HL-60/S4 treated with phorbol 12-myristate 13-acetate at 8.2 ng/mL for 4 days and 3 days (cell line): ENCODE results near the gene DLL3.
"Not testable (repeated sequence)": the region's sequence is repeated elsewhere in the genome, so short reads cannot be mapped to it uniquely, and the experiment has no call there.

Source experiments
- in situ Hi-C: fragments of 300-500 bp; cut with MboI; formaldehyde crosslinking; loops from 2 replicates; pipeline ENCODE4 v1.15.0; 2022; ENCODE audit warnings: low sequenced_read_pairs

Gene DLL3, protein sequence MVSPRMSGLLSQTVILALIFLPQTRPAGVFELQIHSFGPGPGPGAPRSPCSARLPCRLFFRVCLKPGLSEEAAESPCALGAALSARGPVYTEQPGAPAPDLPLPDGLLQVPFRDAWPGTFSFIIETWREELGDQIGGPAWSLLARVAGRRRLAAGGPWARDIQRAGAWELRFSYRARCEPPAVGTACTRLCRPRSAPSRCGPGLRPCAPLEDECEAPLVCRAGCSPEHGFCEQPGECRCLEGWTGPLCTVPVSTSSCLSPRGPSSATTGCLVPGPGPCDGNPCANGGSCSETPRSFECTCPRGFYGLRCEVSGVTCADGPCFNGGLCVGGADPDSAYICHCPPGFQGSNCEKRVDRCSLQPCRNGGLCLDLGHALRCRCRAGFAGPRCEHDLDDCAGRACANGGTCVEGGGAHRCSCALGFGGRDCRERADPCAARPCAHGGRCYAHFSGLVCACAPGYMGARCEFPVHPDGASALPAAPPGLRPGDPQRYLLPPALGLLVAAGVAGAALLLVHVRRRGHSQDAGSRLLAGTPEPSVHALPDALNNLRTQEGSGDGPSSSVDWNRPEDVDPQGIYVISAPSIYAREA

DNA sequence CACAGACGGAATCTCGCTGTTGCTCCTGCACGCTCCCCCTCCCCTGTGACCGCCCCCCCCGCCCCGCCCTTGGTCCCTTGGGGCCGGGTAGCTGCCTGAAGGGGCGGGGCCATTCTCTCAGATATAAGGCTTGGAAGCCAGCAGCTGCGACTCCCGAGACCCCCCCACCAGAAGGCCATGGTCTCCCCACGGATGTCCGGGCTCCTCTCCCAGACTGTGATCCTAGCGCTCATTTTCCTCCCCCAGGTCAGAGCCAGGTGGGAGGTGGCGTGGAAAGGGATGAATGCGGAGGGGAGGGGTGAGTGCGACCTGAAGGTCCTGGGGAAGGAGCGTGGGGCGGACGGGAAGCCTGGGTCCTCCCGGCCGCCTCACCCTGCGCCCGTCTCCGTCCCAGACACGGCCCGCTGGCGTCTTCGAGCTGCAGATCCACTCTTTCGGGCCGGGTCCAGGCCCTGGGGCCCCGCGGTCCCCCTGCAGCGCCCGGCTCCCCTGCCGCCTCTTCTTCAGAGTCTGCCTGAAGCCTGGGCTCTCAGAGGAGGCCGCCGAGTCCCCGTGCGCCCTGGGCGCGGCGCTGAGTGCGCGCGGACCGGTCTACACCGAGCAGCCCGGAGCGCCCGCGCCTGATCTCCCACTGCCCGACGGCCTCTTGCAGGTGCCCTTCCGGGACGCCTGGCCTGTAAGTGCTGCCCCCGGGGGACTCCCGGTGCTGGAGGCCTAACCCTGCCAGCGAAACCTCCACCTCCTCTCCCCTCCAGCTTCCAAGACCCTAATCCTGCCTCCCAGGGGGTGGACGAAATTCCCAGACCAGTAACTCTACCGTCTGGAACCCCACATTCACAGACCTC, at the start of gene DLL3:
DLL3 (plus strand) TSS at position 150 of the 845 bp plus-strand sequence; CDS start at position 178, 28 bp downstream.
- in situ Hi-C loops: no loop called here

DNA sequence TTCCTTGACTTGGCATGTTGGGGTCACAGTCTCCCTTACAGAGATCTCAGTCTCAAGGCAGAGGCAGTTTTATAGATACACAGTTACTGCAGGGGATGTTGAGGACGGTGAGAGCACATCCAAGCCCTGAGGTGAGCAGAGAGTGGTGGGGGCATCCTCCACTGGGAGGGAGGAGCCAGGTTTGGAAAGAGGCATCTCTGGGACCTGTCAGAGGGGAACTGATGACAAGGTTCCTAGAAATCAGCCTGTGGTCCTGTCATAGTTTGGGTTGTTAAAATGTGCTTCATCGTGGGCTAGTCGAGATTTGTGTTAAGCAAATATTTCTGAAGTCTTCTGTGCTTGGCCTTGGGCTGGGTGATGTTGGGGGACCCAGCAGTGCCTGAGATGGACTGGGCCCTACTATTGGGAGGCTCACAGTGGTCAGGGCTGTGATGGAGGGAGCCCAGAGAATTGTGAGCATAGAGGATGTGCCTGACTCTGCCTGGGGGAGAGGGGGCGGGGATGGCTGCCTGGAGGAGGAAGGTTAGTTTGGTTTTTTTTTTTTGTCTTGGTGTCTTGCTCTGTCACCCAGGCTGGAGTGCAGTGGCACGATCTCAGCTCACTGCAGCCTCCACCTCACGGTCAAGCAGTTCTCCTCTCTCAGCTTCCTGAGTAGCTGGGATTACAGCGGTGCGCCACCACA, 49.5 kb upstream of the DLL3 start:
- in situ Hi-C loops: no loop called here

DNA sequence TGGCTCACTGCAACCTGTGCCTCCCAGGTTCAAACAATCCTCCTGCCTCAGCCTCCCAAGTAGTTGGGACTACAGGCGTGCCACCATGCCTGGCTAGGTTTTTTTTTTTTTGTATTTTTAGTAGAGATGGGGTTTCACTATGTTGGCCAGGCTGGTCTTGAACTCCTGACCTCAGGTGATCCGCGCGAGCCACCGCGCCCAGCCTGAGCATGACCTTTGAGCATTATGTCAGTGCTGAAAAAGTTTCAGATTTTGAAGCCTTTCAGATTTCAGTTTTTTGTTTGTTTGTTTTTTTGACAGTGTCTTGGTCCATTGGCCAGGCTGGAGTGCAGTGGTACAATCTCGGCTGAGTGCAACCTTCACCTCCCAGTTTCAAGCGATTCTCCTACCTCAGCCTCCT, 47.5 kb upstream of the DLL3 start:
- in situ Hi-C loops: not testable (repeated sequence)

DNA sequence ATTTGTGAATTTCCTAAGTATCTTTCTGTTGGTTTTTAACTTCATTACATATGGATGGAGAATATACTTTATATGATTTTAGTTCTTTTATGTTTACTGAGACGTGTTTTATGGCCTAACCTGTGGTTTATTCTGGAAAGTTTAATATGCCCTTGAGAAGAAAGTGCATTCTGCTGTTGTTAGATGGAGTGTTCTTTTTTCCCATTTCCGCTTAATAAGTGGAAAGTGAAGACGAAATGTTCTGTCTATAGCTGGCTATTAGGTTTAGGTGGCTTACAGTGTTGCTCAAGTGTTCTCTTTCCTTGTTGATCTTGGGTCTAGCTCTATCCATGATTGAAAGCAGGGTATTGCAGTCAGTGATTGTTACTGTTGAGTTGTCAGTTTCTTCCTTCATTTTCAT, 35.3 kb upstream of the DLL3 start:
- in situ Hi-C loops: no loop called here

DNA sequence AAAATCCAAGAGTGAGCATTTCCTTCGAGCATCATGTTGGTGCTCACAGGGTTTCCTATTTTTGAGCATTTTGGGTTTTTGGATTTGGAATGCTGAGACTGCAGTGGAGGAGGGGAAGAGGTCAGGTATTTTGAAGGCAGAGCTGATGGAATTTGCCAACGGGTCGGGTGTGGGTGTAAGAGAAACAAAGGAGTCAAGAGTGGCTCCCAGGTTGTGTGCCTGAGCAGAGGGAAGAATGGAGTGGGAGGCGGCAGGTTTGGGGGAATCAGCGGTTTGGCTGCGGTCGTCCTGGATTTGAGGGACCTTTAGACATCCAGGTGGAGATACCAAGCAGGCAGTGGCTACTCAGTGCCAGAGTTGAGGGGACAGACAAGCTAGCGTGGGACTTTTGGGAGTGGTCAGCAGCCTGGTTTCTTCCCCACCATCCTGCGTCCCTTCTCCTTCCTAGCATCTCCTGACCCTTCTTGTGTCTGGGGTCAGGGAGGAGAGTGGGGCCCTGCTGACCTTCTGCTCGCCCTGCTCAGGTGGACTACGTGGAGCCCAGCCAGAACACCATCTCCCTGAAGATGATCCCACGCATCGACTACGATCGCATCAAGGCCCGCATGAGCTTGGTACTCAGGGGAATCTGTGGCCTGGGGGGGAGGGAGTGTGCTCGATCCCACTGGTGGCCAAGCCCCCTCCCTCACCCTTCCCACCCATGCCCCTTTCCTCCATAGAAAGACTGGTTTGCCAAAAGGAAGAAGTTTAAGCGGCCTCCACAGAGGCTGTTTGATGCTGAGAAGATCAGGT, 32.6 kb upstream of the DLL3 start:
- in situ Hi-C loops: no loop called here

DNA sequence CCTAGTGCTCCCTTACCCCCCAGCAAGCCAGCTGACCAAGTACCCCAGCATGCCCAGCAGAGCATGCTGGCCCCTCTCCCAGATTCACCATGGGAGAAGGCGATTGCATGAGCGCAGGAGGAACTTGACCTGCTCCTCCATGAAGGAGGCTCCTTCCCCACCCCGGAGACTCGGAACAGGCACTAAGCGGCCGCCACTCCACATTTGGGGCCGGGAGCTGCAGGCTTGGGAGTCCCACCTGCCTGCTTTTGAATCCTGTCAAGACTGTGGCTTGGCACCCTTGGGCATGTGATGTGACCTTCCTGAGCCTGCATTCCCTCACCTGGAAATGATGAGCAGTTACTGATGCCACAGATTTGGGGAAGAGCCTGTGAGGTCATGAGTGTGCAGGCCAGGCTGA, 30.8 kb upstream of the DLL3 start:
- in situ Hi-C loops: no loop called here

DNA sequence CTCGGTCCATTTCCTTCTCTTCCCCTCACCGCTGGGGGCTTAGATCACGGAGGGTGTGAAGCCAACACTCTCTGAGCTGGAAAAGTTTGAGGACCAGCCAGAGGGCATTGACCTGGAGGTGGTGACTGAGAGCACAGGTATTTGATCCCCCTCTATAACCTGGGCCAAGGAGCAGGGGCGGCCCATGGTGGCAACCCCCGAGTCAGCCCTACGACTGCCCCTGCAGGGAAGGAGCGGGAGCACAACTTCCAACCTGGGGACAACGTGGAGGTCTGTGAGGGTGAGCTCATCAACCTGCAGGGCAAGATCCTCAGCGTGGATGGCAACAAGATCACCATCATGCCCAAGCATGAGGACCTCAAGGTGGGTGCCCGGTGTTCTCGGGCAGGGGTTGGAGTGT, 29.7 kb upstream of the DLL3 start:
- in situ Hi-C loops: no loop called here

DNA sequence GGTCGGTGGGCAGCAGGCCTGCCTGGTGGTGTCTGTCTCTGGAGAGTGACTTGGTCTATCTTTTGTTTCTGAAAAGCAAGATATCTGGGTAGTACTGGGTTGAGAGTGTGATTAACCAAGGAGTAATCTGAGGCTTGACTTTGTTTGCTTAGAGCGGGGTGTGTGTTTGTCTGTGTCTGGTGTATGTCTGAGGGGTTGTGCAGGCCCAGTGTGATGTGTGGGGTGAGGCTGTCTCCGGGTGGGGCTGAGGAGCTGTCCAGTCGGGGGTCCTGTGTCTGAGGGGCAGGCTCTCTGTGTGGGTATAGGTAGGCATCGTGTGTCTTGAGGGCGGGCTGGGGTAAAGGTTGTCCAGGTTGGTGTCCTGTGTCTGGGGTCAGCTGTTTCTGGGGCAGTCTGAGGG, 29.2 kb upstream of the DLL3 start:
- in situ Hi-C loops: no loop called here

DNA sequence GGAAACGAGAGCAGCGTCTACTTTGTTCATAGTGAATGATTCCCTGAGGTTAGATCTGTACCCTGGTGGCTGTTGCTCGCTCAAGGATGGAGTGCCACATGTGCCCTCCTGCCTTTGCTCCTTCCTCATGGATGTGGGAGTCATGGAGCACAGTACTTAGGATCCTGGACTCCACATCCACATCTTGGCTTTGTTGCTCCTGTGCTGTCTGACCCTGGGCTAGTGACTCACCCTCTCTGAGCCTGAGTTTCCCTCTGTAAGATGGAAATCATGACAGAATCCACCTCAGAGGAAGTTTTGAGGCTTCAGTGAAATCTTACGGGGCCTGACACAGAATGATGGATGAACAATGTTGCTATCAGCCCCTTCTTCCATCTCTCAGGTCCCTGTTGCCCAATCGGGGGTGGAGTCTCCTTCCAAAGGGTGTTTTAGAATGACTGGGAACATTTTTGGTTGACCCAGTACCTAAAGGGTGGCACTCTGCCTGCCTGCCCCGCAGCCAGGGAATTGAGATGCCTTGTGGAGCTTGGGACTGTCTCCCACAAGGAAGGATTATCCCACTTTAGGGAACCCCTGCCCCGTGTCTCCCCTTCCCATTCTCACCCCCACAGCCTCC, 27.9 kb upstream of the DLL3 start:
- in situ Hi-C loops: no loop called here

DNA sequence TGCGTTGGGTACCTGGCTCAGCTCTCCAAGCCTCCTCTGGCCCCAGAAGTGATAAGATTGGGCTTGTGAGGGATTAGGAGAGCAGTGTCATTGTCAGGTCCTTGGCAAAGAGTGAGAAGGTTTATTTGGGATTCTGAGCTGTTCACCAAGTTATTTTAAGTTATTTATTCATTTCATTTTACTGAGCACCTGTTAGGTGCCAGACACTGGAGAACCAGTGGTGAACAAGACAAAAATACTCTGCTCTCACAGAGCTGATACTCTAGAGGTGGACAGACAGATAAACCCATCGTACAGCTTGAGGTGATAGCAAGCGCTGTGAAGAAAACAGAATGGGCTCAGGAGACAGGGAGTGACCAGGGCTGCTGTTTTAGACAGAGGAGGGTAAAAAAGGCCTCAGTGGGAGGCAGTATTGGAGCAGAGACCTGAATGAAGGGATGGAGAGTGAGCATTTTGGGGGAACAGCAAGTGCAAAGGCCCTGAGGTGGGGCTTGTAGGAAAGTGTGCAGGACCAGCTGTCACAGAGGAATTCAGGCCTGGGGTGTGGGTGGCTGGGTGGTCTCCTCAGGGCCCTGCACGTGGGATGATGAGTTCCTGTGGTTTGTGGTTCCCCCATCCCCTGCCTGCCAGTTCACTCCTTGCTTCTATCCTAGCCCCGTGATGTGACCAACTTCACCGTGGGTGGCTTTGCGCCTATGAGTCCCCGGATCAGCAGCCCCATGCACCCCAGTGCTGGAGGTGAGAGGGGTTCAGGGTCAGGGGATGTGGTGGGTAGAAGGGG, 26.8 kb upstream of the DLL3 start:
- in situ Hi-C loops: no loop called here

DNA sequence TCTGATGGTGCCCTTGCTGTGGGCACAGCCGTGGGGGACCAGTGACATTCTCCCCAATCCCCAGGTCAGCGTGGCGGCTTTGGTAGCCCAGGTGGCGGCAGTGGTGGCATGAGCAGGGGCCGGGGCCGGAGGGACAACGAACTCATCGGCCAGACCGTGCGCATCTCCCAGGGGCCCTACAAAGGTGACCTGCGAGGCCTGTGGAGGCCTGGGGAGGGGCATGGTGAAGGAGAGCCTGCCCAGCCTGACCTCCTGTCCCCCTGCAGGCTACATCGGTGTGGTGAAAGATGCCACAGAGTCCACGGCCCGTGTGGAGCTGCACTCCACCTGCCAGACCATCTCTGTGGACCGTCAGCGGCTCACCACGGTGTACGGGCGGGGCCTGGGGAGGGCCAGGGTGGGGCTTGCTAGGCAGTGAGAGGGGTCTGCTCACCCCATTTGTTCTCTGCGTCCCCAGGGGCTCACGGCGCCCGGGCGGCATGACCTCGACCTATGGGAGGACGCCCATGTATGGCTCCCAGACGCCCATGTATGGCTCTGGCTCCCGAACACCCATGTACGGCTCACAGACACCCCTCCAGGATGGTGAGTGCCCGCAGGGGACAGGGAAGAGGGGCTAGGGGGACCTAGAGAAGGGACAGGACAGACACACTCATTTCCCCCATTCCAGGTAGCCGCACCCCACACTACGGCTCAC, 25.9 kb upstream of the DLL3 start:
- in situ Hi-C loops: no loop called here

DNA sequence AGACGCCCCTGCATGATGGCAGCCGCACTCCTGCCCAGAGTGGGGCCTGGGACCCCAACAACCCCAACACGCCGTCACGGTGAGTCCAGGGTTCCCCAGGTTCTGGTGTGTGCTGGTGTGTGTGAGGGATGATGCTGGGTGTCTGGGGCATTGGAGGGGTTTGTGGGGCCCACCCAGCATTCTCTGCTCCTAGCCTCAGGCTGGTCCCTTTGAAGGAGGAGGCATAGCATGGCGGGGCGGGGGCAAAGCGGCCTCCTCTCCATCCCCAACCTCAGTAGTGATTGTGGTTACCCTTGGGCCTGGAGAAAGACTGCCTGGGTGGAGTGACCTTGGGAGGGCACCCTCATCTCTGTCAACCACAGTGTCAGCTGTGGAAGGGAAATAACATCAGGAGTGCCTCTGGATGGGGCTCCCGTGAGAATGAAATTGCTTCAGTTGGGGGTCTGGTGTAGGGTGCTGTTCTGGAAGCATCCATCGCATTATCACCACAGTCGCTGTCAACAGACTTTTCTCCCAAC, 25.2 kb upstream of the DLL3 start:
- in situ Hi-C loops: no loop called here

DNA sequence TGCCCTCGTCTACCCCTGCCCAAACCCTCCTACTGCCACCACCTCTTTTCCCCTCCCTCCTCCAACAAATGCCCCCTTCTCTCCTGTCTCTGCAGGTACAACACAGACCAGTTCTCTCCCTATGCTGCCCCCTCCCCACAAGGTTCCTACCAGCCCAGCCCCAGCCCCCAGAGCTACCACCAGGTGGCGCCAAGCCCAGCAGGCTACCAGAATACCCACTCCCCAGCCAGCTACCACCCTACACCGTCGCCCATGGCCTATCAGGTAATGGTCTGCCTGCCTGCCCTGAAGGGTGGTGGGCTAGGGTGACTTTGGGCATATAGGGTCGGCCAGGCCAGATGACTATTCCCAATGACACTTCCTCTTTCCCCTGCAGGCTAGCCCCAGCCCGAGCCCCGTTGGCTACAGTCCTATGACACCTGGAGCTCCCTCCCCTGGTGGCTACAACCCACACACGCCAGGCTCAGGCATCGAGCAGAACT, 24.6 kb upstream of the DLL3 start:
- in situ Hi-C loops: no loop called here

DNA sequence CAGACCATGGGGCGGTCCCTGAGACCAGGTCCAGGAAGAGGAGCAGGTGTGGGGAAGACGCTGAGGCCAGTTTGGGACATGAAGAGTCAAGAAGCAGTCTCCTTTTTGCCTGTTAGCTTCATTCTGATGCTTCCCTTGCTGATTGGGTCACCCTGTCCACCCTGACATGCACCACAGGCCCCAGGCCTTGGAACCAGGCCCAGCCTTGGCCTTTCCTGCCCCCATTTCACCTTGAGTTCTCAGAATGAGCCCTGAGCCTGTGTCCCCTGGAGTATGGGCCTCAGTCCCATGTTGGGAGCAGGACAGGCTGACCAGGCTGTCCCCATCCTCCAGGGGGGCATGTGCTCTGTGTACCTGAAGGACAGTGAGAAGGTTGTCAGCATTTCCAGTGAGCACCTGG, 23.0 kb upstream of the DLL3 start:
- in situ Hi-C loops: no loop called here

DNA sequence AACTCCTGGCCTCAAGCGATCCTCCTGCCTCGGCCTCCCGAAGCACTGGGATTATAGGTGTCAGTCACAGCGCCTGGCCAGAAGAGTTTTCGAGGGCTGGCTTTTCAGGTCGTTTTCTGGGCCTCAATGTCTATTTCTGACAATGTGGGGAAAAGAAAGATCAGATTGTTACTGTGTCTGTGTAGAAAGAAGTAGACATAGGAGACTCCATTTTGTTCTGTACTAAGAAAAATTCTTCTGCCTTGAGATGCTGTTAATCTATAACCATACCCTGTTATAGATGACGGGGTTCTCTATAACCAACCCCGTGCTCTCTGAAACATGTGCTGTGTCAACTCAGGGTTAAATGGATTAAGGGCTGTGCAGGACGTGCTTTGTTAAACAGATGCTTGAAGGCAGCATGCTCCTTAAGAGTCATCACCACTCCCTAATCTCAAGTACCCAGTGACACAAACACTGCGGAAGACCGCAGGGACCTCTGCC, 19.4 kb upstream of the DLL3 start:
- in situ Hi-C loops: not testable (repeated sequence)

DNA sequence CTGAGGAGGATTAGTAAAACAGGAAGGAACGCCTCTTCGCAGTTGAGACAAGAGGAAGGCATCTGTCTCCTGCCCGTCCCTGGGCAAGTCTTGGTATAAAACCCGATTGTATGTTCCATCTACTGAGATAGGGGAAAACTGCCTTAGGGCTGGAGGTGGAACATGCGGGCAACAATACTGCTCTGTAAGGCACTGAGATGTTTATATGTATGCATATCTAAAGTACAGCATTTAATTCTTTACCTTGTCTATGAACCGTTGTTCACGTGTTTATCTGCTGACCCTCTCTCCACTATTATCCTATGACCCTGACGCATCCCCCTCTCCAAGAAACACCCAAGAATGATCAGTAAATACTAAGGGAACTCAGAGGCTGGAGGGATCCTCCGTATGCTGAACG, 18.8 kb upstream of the DLL3 start:
- in situ Hi-C loops: no loop called here

DNA sequence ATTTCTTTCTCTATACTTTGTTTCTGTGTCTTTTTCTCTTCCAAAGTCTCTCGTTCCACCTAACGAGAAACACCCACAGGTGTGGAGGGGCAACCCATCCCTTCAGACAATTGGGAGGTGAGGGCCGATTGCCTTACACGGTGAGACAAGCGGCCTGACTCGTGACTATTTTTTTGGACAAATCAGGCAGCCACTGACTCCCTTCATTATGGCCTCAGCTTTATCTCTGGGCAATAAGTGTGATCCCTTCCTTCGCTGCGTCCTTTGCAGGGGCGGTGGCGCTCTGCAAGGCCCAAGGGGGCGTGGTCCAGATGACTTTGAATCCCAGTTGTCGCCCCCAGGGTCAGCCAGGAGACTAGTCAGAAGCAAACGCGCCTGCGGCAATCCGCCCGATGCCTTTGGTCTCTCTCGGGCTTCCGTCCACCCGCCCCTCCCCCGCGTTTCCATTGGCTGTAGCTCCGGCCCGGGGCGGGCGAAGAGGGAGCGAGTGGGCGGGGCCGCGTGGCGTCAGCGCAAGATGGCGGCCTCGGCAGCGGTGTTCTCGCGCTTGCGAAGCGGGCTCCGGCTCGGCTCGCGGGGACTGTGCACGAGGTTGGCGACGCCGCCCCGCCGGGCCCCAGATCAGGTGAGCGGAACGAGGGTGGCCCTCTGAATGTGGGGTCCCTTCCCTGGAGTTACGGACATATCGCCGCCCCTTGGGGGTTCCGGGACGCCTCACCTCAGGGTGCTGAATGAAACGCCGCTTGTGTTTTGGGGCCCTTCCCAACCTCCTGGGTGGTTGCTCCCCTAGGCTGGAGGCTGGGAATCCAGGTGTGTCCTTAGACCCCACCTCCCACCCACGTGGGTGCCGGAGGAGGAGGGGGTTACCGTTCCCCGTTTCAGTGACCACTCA, 18.2 kb upstream of the DLL3 start, which contains the start of gene TIMM50:
TIMM50 (plus strand) TSS at position 502 of the 892 bp plus-strand sequence; CDS start at position 518, 16 bp downstream.
- in situ Hi-C loops: no loop called here
